Measurements from ENCODE around the gene SASH1. TPM values are rescaled to one million over a fixed set of nuclear protein-coding genes. Genes with fewer than 3 reads are reported as not detected.
A peak's percentile ranks its signal among the peaks of the same experiment; 100 is the strongest.

Gene SASH1
- total and polyA plus RNA-seq, 2 donors (not counting 1 experiment from before 2014, with no cell fraction given), result 38.6 to 44.6 TPM

GRCh38 chr6:148523048-148523447, 180.4 kb downstream of the SASH1 start:
- H3K79me2 ChIP-seq (ENCODE audit: control insufficient read depth, insufficient read depth, low read length), result no peaks in the 10 kb centered on the region
- peak overlapping the region; percentile 59 for H3K27ac ChIP-seq (ENCODE audit: insufficient read depth, low read length)
- no peak overlapping the region for H3K9ac ChIP-seq (ENCODE audit: insufficient read depth, low read length)

GRCh38 chr6:148523551-148523950, 180.9 kb downstream of the SASH1 start:
- H3K4me1 ChIP-seq (ENCODE audit: control insufficient read depth, extremely low read depth, insufficient read depth, low read length), result peaks cover 41% of the 10 kb centered on the region
- DNase-seq (ENCODE audit: low read depth in 2 of 2), result peak in 1 of 2 donors; percentile 69
- peaks cover 1% of the 10 kb centered on the region for H3K79me2 ChIP-seq (ENCODE audit: control insufficient read depth, insufficient read depth, low read length)

More at GRCh38 chr6:148523048-148523447, 180.4 kb downstream of the SASH1 start:
- peak; percentile 85 to 90 for DNase-seq (ENCODE audit: low read depth in 2 of 2)
- H3K4me2 ChIP-seq (ENCODE audit: extremely low read depth, insufficient read depth, low read length), result peak overlapping the region; percentile 1
- H3K9me3 ChIP-seq (ENCODE audit: control insufficient read depth, insufficient read depth, low read depth, low read length), result no peaks in the 10 kb centered on the region
- H3K4me1 ChIP-seq (ENCODE audit: control insufficient read depth, extremely low read depth, insufficient read depth, low read length), result peaks cover 41% of the 10 kb centered on the region
- peaks cover 9% of the 10 kb centered on the region for H3K36me3 ChIP-seq (ENCODE audit: control insufficient read depth, insufficient read depth, low read length)
- no peaks in the 10 kb centered on the region for H3K27me3 ChIP-seq (ENCODE audit: control insufficient read depth, insufficient read depth, low read length)
- TF ChIP-seq EZH2 (IDR thresholded peaks at IDR 0.05; ENCODE audit: low read length, missing control alignments), result no peak
- no peak for TF ChIP-seq CTCF (conservative IDR thresholded peaks at IDR 0.05 in 1 of 2, IDR thresholded peaks at IDR 0.05 in 1 of 2; ENCODE audit: low read depth in 1 of 2, low read length in 2 of 2)
- no peak overlapping the region for H2AFZ ChIP-seq (ENCODE audit: low read length)
- no peaks in the 10 kb centered on the region for H4K20me1 ChIP-seq (ENCODE audit: control insufficient read depth, extremely low read depth, insufficient read depth, low read length)
- H3K4me3 ChIP-seq (replicated peaks in 1 of 4; ENCODE audit: control extremely low read depth in 1 of 4, insufficient read depth in 1 of 4, low read depth in 3 of 4, low read length in 4 of 4), result no peak overlapping the region

GRCh38 chr6:148524471-148524882, 181.8 kb downstream of the SASH1 start:
- Histone ChIP-seq H3K36me3 (ENCODE audit: control insufficient read depth, insufficient read depth, low read length) (peaks cover 9% of the 10 kb centered on the region), H3K9me3 (ENCODE audit: control insufficient read depth, insufficient read depth, low read depth, low read length) (no peaks in the 10 kb centered on the region), H3K79me2 (ENCODE audit: control insufficient read depth, insufficient read depth, low read length) (peaks cover 2% of the 10 kb centered on the region), H2AFZ (ENCODE audit: low read length) (no peak overlapping the region), H3K4me2 (ENCODE audit: extremely low read depth, insufficient read depth, low read length) (peak overlapping the region; percentile 98), H3K27ac (ENCODE audit: insufficient read depth, low read length) (peak overlapping the region; percentile 98), H3K27me3 (ENCODE audit: control insufficient read depth, insufficient read depth, low read length) (no peaks in the 10 kb centered on the region), H3K4me1 (ENCODE audit: control insufficient read depth, extremely low read depth, insufficient read depth, low read length) (peaks cover 45% of the 10 kb centered on the region), H4K20me1 (ENCODE audit: control insufficient read depth, extremely low read depth, insufficient read depth, low read length) (no peaks in the 10 kb centered on the region), H3K9ac (ENCODE audit: insufficient read depth, low read length) (peak overlapping the region; percentile 73), H3K4me3 (replicated peaks in 1 of 4; ENCODE audit: control extremely low read depth in 1 of 4, insufficient read depth in 1 of 4, low read depth in 3 of 4, low read length in 4 of 4) (peak overlapping the region; percentile 48 to 54 (median 52))
- TF ChIP-seq CTCF (conservative IDR thresholded peaks at IDR 0.05 in 1 of 2, IDR thresholded peaks at IDR 0.05 in 1 of 2; ENCODE audit: low read depth in 1 of 2, low read length in 2 of 2) (no peak), EZH2 (IDR thresholded peaks at IDR 0.05; ENCODE audit: low read length, missing control alignments) (no peak)
- DNase-seq (ENCODE audit: low read depth in 2 of 2), result peak; percentile 89 to 93

More at GRCh38 chr6:148523551-148523950, 180.9 kb downstream of the SASH1 start:
- Histone ChIP-seq H2AFZ (ENCODE audit: low read length) (no peak overlapping the region), H3K4me3 (replicated peaks in 1 of 4; ENCODE audit: control extremely low read depth in 1 of 4, insufficient read depth in 1 of 4, low read depth in 3 of 4, low read length in 4 of 4) (no peak overlapping the region), H3K27me3 (ENCODE audit: control insufficient read depth, insufficient read depth, low read length) (no peaks in the 10 kb centered on the region), H3K9ac (ENCODE audit: insufficient read depth, low read length) (no peak overlapping the region), H3K36me3 (ENCODE audit: control insufficient read depth, insufficient read depth, low read length) (peaks cover 9% of the 10 kb centered on the region), H3K9me3 (ENCODE audit: control insufficient read depth, insufficient read depth, low read depth, low read length) (no peaks in the 10 kb centered on the region), H3K27ac (ENCODE audit: insufficient read depth, low read length) (peak overlapping the region; percentile 59), H3K4me2 (ENCODE audit: extremely low read depth, insufficient read depth, low read length) (peak overlapping the region; percentile 1), H4K20me1 (ENCODE audit: control insufficient read depth, extremely low read depth, insufficient read depth, low read length) (no peaks in the 10 kb centered on the region)
- no peak for TF ChIP-seq CTCF (conservative IDR thresholded peaks at IDR 0.05 in 1 of 2, IDR thresholded peaks at IDR 0.05 in 1 of 2; ENCODE audit: low read depth in 1 of 2, low read length in 2 of 2)
- TF ChIP-seq EZH2 (IDR thresholded peaks at IDR 0.05; ENCODE audit: low read length, missing control alignments), result no peak
